ENCODE measurements around the gene PPCDC.

PPCDC gene

DNA sequence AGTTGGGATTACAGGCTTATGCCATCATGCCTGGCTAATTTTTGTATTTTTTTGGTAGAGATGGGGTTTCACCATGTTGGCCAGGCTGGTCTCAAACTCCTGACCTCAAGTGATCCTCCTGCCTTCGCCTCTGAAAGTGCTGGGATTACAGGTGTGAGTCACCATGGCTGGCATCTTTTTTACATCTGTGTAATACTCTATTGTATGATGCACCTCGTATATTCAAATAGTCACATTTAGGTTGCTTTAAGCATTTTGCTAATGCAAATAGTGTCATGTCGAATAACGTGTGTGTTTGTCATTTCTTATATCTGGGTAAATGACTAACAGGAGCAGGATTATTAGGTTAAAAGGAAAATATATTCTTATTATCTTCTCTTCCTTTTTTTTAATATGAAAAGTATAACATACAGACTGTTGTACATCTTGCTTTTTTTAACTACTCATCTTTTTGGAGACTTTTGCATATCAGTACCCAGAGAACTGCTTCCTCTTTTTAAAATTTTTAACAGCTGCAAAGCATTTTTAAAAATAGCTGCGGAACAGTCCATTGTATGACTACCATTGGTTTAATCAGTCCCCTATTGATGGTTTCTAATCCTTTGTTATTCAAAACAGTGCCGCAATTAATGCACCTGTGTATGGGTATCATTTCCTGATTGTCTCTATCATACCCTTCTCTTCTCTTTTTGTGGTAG lies 14.6 kb upstream of the PPCDC start:
- peak overlapping the region; percentile 16 for H3K4me3 ChIP-seq (ENCODE audit: low read depth, low read length)
- TF ChIP-seq, protein P1, sequence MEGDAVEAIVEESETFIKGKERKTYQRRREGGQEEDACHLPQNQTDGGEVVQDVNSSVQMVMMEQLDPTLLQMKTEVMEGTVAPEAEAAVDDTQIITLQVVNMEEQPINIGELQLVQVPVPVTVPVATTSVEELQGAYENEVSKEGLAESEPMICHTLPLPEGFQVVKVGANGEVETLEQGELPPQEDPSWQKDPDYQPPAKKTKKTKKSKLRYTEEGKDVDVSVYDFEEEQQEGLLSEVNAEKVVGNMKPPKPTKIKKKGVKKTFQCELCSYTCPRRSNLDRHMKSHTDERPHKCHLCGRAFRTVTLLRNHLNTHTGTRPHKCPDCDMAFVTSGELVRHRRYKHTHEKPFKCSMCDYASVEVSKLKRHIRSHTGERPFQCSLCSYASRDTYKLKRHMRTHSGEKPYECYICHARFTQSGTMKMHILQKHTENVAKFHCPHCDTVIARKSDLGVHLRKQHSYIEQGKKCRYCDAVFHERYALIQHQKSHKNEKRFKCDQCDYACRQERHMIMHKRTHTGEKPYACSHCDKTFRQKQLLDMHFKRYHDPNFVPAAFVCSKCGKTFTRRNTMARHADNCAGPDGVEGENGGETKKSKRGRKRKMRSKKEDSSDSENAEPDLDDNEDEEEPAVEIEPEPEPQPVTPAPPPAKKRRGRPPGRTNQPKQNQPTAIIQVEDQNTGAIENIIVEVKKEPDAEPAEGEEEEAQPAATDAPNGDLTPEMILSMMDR (IDR thresholded peaks at IDR 0.05; ENCODE audit: borderline replicate concordance, insufficient read depth, low read depth, low read length): no peak

DNA sequence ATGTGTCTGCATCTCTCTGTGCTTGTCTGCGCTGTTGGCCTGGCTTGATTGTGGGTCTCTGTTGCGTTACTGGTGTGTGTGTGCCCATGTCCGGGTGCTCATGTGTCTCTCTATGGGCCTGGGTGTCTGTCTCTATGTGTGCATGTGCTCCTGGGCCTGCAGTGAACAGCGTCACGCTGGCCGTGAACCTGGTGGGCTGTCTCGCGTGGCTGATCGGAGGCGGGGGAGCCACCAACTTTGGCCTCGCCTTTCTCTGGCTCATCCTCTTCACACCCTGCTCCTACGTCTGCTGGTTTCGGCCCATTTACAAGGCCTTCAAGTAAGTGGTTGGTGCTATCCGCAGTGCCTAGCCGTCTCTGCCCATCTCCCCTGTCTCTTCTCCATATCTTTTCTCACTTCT lies 7.0 kb upstream of the PPCDC start:
- no peak overlapping the region for H3K4me3 ChIP-seq (ENCODE audit: low read depth, low read length)
- TF ChIP-seq, protein P1 (IDR thresholded peaks at IDR 0.05; ENCODE audit: borderline replicate concordance, insufficient read depth, low read depth, low read length): no peak

DNA sequence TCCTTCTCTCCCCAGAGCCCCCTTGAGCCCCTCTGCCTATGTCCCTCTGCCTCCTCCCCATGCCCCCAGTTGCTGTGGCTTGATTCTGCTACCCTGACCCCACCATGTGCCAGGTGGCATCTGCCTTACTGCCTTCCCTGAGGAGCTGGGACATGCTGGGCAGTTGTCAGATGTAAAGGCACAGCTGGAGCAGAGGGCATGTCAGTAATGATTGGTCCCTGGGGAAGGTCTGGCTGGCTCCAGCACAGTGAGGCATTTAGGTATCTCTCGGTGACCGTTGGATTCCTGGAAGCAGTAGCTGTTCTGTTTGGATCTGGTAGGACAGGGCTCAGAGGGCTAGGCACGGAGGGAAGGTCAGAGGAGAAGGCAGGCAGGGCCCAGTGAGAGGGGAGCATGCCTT lies 3.5 kb upstream of the PPCDC start:
- TF ChIP-seq, protein P1 (IDR thresholded peaks at IDR 0.05; ENCODE audit: borderline replicate concordance, insufficient read depth, low read depth, low read length): no peak

DNA sequence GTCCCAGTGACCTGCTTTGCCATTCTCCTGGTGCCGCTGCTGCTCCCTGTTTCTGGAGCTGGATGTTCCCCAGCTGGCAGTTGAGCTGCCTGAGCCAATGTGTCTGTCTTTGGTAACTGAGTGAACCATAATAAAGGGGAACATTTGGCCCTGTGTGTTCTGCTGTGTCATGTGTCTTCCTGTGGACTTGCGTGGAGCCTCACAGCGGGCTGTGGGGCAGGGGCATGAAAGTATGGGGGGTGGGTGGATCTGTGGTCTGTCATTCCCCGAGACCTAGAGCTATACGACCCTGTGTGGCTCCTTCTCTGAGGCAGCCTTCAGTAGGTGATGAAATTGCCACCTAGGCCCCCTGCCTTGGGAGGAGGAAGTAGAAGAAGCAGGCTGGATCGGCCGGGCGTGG lies 2.0 kb upstream of the PPCDC start:
- H3K4me3 ChIP-seq (ENCODE audit: low read depth, low read length): no peak overlapping the region
- TF ChIP-seq, protein P1 (IDR thresholded peaks at IDR 0.05; ENCODE audit: borderline replicate concordance, insufficient read depth, low read depth, low read length): no peak

More for the DNA sequence above, 3.5 kb upstream of the PPCDC start:
- no peak overlapping the region for H3K4me3 ChIP-seq (ENCODE audit: low read depth, low read length)

DNA sequence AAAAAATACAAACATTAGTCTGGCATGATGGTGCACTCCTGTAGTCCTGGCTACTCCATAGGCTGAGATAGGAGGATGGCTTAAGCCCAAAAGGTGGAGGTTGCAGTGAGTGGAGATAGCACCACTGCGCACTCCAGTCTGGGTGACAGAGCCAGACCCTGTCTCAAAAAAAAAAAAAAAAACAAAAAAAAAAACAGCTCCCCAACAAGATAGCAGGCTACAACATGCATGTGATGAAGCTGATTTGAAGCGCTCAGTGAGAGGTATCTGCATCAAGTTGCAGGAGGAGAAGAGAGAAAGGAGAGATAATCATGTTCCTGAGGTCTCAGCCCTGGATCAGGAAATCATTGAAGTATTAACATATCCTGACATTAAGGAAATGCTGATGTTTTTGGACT lies 608 bp upstream of the PPCDC start:
- TF ChIP-seq, protein P1 (IDR thresholded peaks at IDR 0.05; ENCODE audit: borderline replicate concordance, insufficient read depth, low read depth, low read length): no peak
- H3K4me3 ChIP-seq (ENCODE audit: low read depth, low read length): no peak overlapping the region

DNA sequence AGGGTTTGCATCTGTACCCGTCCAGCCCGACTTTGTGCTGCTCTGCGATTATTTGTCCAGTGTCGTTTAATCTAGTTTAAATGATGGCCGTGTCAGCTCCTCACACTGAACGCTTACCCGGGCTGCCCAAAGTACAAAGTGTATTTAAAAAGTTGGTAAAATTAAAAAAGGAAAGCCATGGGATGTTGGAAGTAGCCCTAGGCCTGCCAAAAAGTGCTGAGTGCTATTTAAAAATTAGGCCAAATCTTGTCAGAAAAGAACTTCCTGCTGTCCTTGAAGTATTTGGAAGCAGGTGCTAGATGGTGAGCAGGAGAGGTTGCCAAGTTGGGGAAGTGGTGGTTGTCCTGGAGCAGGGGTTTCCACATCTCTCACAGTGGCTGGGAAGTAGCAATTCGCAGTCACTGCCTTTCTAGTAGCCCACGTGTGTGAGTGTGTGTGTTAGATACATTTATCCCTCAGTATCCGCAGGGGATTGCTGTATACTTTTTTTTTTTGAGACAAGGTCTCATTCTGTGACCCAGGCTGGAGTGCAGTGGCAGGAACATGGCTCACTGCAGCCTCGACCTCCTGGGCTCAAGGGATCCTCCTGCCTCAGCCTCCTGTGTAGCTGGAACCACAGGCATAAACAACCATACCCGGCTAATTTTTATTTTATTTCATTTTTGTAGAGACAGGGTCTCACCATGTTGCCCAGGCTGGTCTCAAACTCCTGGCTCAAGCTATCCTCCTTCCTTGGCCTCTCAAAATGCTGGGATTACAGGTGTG lies 664 bp downstream of the PPCDC start:
- TF ChIP-seq, protein P1 (IDR thresholded peaks at IDR 0.05; ENCODE audit: borderline replicate concordance, insufficient read depth, low read depth, low read length): no peak
- H3K4me3 ChIP-seq (ENCODE audit: low read depth, low read length): peak overlapping the region; percentile 87

DNA sequence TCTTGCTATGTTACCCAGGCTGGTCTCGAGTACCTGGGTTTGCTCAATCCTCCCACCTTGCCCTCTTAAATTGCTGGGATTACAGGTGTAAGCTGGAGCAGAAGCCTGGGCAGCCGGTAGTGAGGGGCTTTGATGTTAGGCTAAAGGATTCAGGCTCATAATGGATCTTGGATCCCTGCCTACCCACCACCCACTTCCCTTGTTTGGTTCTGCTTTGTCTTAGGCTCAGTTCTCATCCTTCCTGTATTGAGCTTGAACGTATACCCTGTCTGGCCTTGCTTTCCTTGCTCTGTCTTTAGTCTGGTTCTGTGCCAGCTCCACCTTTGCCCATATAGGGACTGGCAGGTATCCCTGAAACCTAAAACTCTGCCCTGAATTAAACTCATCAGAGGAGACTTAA lies 1.7 kb downstream of the PPCDC start:
- TF ChIP-seq, protein P1 (IDR thresholded peaks at IDR 0.05; ENCODE audit: borderline replicate concordance, insufficient read depth, low read depth, low read length): no peak
- no peak overlapping the region for H3K4me3 ChIP-seq (ENCODE audit: low read depth, low read length)

Data from GM12875 (cell line).